ENCODE results near the gene HEATR1.

DNA sequence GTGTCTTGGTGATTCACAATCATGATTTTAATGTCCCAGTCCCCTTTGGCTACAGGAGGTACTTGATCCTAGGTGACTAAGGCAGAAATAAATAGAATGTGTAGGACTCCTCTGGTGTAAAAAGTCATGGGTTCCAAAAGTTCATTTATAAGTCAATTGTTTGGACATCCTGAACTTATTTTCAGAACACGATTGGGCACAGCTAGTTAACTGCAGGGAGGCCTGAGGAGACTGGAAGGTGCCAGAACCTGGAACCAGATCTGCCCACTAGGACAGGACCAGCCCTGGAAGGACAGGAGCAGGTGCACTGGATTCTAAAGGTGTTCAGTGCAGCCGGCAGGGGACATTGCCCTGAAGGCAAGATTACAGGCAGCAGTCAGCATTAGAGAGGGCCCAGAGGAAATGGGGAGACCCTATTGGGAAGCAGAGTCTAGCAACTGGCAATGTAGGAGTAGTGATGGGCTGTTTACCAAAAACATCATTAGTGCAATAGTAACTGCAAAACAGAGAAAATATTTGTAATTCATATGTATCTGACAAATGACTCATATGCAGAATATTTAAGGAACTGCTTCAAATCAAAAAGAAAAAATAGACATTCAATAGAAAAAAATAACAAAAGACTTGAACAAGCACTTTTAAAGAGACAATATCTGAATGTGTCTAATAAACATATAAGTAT lies 23.6 kb upstream of the HEATR1 start:
- TF ChIP-seq, protein P1, sequence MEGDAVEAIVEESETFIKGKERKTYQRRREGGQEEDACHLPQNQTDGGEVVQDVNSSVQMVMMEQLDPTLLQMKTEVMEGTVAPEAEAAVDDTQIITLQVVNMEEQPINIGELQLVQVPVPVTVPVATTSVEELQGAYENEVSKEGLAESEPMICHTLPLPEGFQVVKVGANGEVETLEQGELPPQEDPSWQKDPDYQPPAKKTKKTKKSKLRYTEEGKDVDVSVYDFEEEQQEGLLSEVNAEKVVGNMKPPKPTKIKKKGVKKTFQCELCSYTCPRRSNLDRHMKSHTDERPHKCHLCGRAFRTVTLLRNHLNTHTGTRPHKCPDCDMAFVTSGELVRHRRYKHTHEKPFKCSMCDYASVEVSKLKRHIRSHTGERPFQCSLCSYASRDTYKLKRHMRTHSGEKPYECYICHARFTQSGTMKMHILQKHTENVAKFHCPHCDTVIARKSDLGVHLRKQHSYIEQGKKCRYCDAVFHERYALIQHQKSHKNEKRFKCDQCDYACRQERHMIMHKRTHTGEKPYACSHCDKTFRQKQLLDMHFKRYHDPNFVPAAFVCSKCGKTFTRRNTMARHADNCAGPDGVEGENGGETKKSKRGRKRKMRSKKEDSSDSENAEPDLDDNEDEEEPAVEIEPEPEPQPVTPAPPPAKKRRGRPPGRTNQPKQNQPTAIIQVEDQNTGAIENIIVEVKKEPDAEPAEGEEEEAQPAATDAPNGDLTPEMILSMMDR (conservative IDR thresholded peaks at IDR 0.05; ENCODE audit: low read depth, low read length): no peak
- no peak for TF ChIP-seq EZH2 (IDR thresholded peaks at IDR 0.05; ENCODE audit: low read length, unreplicated experiment)

Data from PC-3 (cell line).